GM12878 (cell line): ENCODE measurements around the gene LAMB4. TPM values are rescaled to one million over a fixed set of nuclear protein-coding genes. Genes with fewer than 3 reads are reported as not detected.

Experiments used
- ATAC-seq: fragments of 200-7000 bp; cut with Tn5 transposase; 3 replicates; pipeline ENCODE4 v1.9.1; 2020; ENCODE audit warnings: mild to moderate bottlenecking, moderate library complexity
- BruUV-seq: library from RNA; stranded (reverse); fragments of 400-500 nt; replicated peaks from 2 replicates; lab custom pipeline; 2021; lab: Mats Ljungman, UMichigan
- CTCF ChIA-PET: fragments of 300-600 bp; sonication (Branson Sonifier 250); formaldehyde crosslinking; extraction: SDS; loops from one replicate; lab custom pipeline; 2021; ENCODE audit warnings: inconsistent platforms; lab: Yijun Ruan, JAX
- POLR2A ChIA-PET: fragments of 350-600 bp; formaldehyde crosslinking; extraction: SDS; loops from one replicate; lab custom pipeline; 2021; ENCODE audit warnings: inconsistent platforms; lab: Charles Lee
- RAD21 ChIA-PET: fragments of 300-600 bp; sonication (Branson Sonifier 250); formaldehyde crosslinking; loops from one replicate; lab custom pipeline; 2023; ENCODE audit warnings: antibody characterized with exemption; ENCODE audit not compliant: unreplicated experiment; lab: Charles Lee
- SMC1A ChIA-PET: fragments of 300-600 bp; sonication (Branson Sonifier 250); formaldehyde crosslinking; loops from one replicate; lab custom pipeline; 2023; ENCODE audit not compliant: unreplicated experiment, uncharacterized antibody; lab: Charles Lee
- DNase-seq: peaks from one replicate; pipeline ENCODE4 v3.0.0-alpha.2; 2011; ENCODE audit warnings: low read depth, low spot score
- FAIRE-seq: peaks from 3 replicates; lab custom pipeline; 2011; peaks lifted over from hg19 to GRCh38; lab: Jason Lieb, UNC
- H2AFZ ChIP-seq: 2 replicates; pipeline ENCODE4 v1.6.0; 2011; ENCODE audit warnings: low read depth, low read length, control low read depth; ENCODE audit not compliant: control insufficient read depth
- H3K27ac ChIP-seq: 2 replicates; pipeline ENCODE4 v1.5.1; 2011; ENCODE audit warnings: control low read depth; ENCODE audit not compliant: control insufficient read depth, insufficient read depth
- H3K27me3 ChIP-seq, 2 experiments: replicated peaks in 1 of 2; 2 replicates each; pipeline versions ENCODE4 v1.6.0 to v1.6.1; 2011; ENCODE audit warnings: low read length in 1 of 2; ENCODE audit not compliant: control insufficient read depth in 2 of 2, insufficient read depth in 2 of 2
- H3K36me3 ChIP-seq, 2 experiments: 2 replicates each; pipeline ENCODE4 v1.5.1; 2011; ENCODE audit warnings: low read length in 1 of 2; ENCODE audit not compliant: control insufficient read depth in 2 of 2, insufficient read depth in 2 of 2
- H3K4me1 ChIP-seq: 2 replicates; pipeline ENCODE4 v1.6.1; 2011; ENCODE audit warnings: mild to moderate bottlenecking, low read length, moderate library complexity, mixed read lengths; ENCODE audit not compliant: control insufficient read depth, insufficient read depth
- H3K4me2 ChIP-seq: 2 replicates; pipeline ENCODE4 v1.6.0; 2011; ENCODE audit warnings: control low read depth; ENCODE audit not compliant: control insufficient read depth, insufficient read depth
- H3K4me3 ChIP-seq: fragments of 200-600 bp; sonication (generic); 2 replicates; pipeline ENCODE4 v1.5.1; 2016
- H3K79me2 ChIP-seq: 2 replicates; pipeline ENCODE4 v1.6.0; 2011; ENCODE audit warnings: low read length; ENCODE audit not compliant: control insufficient read depth, insufficient read depth
- H3K9ac ChIP-seq: 2 replicates; pipeline ENCODE4 v1.8.0; 2011; ENCODE audit warnings: low read length, control low read depth, mixed read lengths; ENCODE audit not compliant: control insufficient read depth, insufficient read depth
- H3K9me3 ChIP-seq: replicated peaks from 3 replicates; pipeline ENCODE4 v1.5.1; 2011; ENCODE audit warnings: mild to moderate bottlenecking, low read length; ENCODE audit not compliant: control insufficient read depth, insufficient read depth
- H4K20me1 ChIP-seq: 2 replicates; pipeline ENCODE4 v1.6.0; 2011; ENCODE audit not compliant: control insufficient read depth, insufficient read depth
- BCL11A ChIP-seq: IDR thresholded peaks from 2 replicates; pipeline ENCODE4 v1.6.1; 2011; ENCODE audit warnings: low read depth, low read length
- ELK1 ChIP-seq: IDR thresholded peaks from 2 replicates; pipeline ENCODE4 v1.6.1; 2012; ENCODE audit warnings: low read depth, low read length, improper control_type of control experiment
- FOXM1 ChIP-seq: IDR thresholded peaks from 2 replicates; pipeline ENCODE4 v1.6.1; 2012; ENCODE audit warnings: low read depth, mild to moderate bottlenecking, inconsistent platforms, low read length, moderate library complexity
- MYB ChIP-seq: fragments of 150-350 bp; IDR thresholded peaks from 2 replicates; pipeline ENCODE4 v1.6.1; 2014; ENCODE audit warnings: mild to moderate bottlenecking, low read depth, low read length, borderline replicate concordance
- NRF1 ChIP-seq: conservative IDR thresholded peaks from 2 replicates; pipeline ENCODE4 v1.6.1; 2011; ENCODE audit warnings: mild to moderate bottlenecking, low read depth, low read length, improper control_type of control experiment
- POLR2A ChIP-seq: IDR thresholded peaks from 2 replicates; pipeline ENCODE4 v1.6.1; 2011; ENCODE audit warnings: low read depth, mild to moderate bottlenecking, low read length
- RCOR1 ChIP-seq: conservative IDR thresholded peaks from 2 replicates; pipeline ENCODE4 v1.6.1; 2012; ENCODE audit warnings: low read depth, low read length, improper control_type of control experiment
- SMAD1 ChIP-seq: fragments of 450-650 bp; IDR thresholded peaks from 2 replicates; pipeline ENCODE4 v1.6.1; 2018; ENCODE audit warnings: mild to moderate bottlenecking, low read depth; ENCODE audit not compliant: partially characterized antibody
- SMARCA5 ChIP-seq: fragments of 450-650 bp; IDR thresholded peaks from 2 replicates; pipeline ENCODE4 v1.6.1; 2017; ENCODE audit warnings: mild to moderate bottlenecking
- ZBTB11 ChIP-seq: fragments of 450-650 bp; formaldehyde crosslinking; IDR thresholded peaks from 2 replicates; pipeline ENCODE4 v1.5.0; 2022; ENCODE audit warnings: mild to moderate bottlenecking, missing genetic modification characterization
- ZNF274 ChIP-seq: IDR thresholded peaks from one replicate; pipeline ENCODE4 v1.8.0; 2011; ENCODE audit not compliant: insufficient read length, insufficient read depth
- WGBS: methylation state at CpG from one replicate; pipeline ENCODE4 v1.1.6; 2016; ENCODE audit warnings: low lambda C conversion rate; ENCODE audit not compliant: insufficient replicate concordance, insufficient coverage; ENCODE audit errors: missing lambda C conversion rate; 5-methylcytosine and 5-hydroxymethylcytosine counted together
- in situ Hi-C: fragments of 300-500 bp; cut with MboI; formaldehyde crosslinking; loops from 9 replicates; pipeline ENCODE4 v1.14.3; 2018; ENCODE audit warnings: mixed read lengths
- intact Hi-C: fragments of 100-400 bp; cut with micrococcal nuclease; formaldehyde crosslinking; loops from one replicate; pipeline ENCODE4 v1.14.2; 2022; ENCODE audit not compliant: unreplicated experiment
- polyA plus RNA-seq, 11 experiments: library from polyadenylated mRNA; depleted of rRNA in 4 of 11; unstranded in 6 of 11; stranded (reverse) in 5 of 11; fragments of >200 nt; fragmentation: Nextera tagmentation in 4 of 11; fragmentation: Illumina TruSeq in 1 of 11; extraction: Ambion mirVana in 4 of 11; extraction: Trizol in 1 of 11; gene quantifications; 1 replicate in 1 of 11; 2 replicates in 10 of 11; pipeline versions ENCODE4 v1.2.1 to v1.2.3, GENCODE V29; 2011 to 2016; ENCODE audit warnings: inconsistent platforms in 2 of 11, missing spikeins in 2 of 11, low read depth in 1 of 11
- total RNA-seq, 4 experiments: library from RNA; depleted of rRNA in 3 of 4; stranded (reverse); fragments of >200 nt in 3 of 4; fragmentation: Illumina TruSeq in 1 of 4; extraction: Trizol in 1 of 4; gene quantifications; 2 replicates each; pipeline versions ENCODE4 v1.2.1 to v1.2.3, GENCODE V29; 2013 to 2021

LAMB4 gene
- total and polyA plus RNA-seq, 10 of the 15 experiments (the other 5 are each of a cell fraction or from before 2014, with no cell fraction given): 0.04 to 0.06 TPM; not detected in 8

- BruUV-seq: no TSS peak
- WGBS: 17% methylated on average over 52 of the region's 75 CpGs
- TF ChIP-seq SMARCA5 (no peak), SMAD1 (no peak), ZBTB11 (CRISPR knock-in tag) (no peak), FOXM1 (no peak), POLR2A (no peak), ZNF274 (no peak), ELK1 (no peak), MYB (no peak), RCOR1 (no peak), NRF1 (no peak), BCL11A (no peak)
- H3K36me3 ChIP-seq: no peaks in the 10 kb centered on the region
- H3K4me1 ChIP-seq: no peaks in the 10 kb centered on the region
- no peaks in the 10 kb centered on the region for H3K79me2 ChIP-seq
- ChIA-PET CTCF (interaction anchor here (1.4 kb wide), 1 partner anchor 11 kb away, joined by 3 read pairs; no protein-coding TSS in a partner anchor), POLR2A (no interaction called here), RAD21 (no interaction called here), SMC1A (interaction anchor here (1.6 kb wide), 1 partner anchor 11 kb away, joined by 4 read pairs; no protein-coding TSS in a partner anchor)
- peak within 1 kb of the TSS; percentile 35; the same call in 1 of the 2 replicates for H3K4me2 ChIP-seq
- in situ Hi-C loops: no loop called here
- H4K20me1 ChIP-seq: no peaks in the 10 kb centered on the region; the same call in 1 of the 2 replicates
- no peak within 1 kb of the TSS for H3K9ac ChIP-seq
- H2AFZ ChIP-seq: no peak within 1 kb of the TSS
- DNase-seq (no peak), FAIRE-seq (no peak), ATAC-seq (no peak)
- 0 out of 2 replicates have a peak within 1 kb of the TSS, but pooled peaks have one; percentile 6 for H3K4me3 ChIP-seq
- H3K9me3 ChIP-seq: no peaks in the 10 kb centered on the region
- intact Hi-C loops: no loop called here
- no peak within 1 kb of the TSS for H3K27ac ChIP-seq
- peaks cover 14 to 22% of the 10 kb centered on the region in 2 experiments for H3K27me3 ChIP-seq
Observed at GRCh38 chr7:108002726-108003598, 127.2 kb downstream of the LAMB4 start, which contains the start of gene LAMB1. LAMB1 (minus strand) TSS chr7:108003161; CDS start chr7:108002885, 276 bp downstream.
